Mammary epithelial cell (primary cell): ENCODE data around the gene SYTL2.

Experiments
- CTCF ChIP-seq, 2 donors: IDR thresholded peaks in 1 of 2; conservative IDR thresholded peaks in 1 of 2; 2 replicates each; pipeline ENCODE4 v1.5.1; 2011 to 2012; ENCODE audit warnings: inconsistent platforms in 2 of 2, low read length in 2 of 2, mild to moderate bottlenecking in 2 of 2, control low read depth in 1 of 2, low read depth in 1 of 2; ENCODE audit not compliant: insufficient read depth in 1 of 2; ENCODE audit errors: extremely low read depth in 1 of 2
- EZH2 ChIP-seq: IDR thresholded peaks from 2 replicates; pipeline ENCODE4 v1.6.1; 2012; ENCODE audit warnings: low read length, inconsistent platforms, borderline replicate concordance

DNA sequence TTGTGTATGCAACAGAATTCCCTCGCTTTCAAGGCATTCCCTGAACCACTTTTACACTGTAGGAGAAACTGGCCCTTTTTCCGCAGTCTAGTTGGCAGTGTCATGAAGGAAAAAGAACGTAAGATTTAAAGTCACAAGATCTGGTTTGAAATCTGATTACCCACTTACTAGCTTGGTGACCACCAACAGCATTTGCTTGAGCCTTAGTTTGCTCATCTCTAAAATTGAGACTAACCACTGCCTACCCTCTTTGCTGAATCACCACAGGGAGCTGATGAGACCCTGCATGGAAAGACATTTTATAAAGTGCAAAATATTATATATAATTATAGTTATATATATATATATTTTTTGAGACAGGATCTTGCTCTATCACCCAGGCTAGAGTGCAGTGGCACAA, 39.4 kb downstream of the SYTL2 start:
- TF ChIP-seq CTCF (conservative IDR thresholded peaks at IDR 0.05 in 1 of 2, IDR thresholded peaks at IDR 0.05 in 1 of 2; ENCODE audit: extremely low read depth in 1 of 2, insufficient read depth in 1 of 2, low read depth in 1 of 2, low read length in 2 of 2) (no peak), EZH2 (no peak)
